MG63 (cell line): ENCODE data around the gene TTC23. TPM values are rescaled to one million over a fixed set of nuclear protein-coding genes. Genes with fewer than 3 reads are reported as not detected.

Experiments used
- DNase-seq: peaks from one replicate; pipeline ENCODE4 v3.0.0-alpha.2; 2020
- H3K27me3 ChIP-seq: fragments of 250-450 bp; sonication (Bioruptor Pico); 2 replicates; pipeline ENCODE4 v1.5.1; 2020; ENCODE audit warnings: mild to moderate bottlenecking, moderate library complexity
- H3K36me3 ChIP-seq: fragments of 250-450 bp; sonication (Bioruptor Pico); 2 replicates; pipeline ENCODE4 v1.5.1; 2020; ENCODE audit warnings: mild to moderate bottlenecking, moderate library complexity
- H3K4me3 ChIP-seq: fragments of 250-450 bp; sonication (Bioruptor Pico); 2 replicates; pipeline ENCODE4 v1.5.1; 2020; ENCODE audit warnings: mild to moderate bottlenecking, moderate library complexity
- H3K9me3 ChIP-seq: fragments of 250-450 bp; sonication (Bioruptor Pico); 2 replicates; pipeline ENCODE4 v1.5.1; 2020; ENCODE audit warnings: mild to moderate bottlenecking, moderate library complexity
- total RNA-seq: library from RNA; depleted of rRNA; stranded (reverse); fragments of >200 nt; shearing (Covaris generic); gene quantifications from 2 replicates; pipeline ENCODE4 v1.2.3, GENCODE V29; 2014; ENCODE audit warnings: low replicate concordance; rRNA removed

TTC23 gene
- 6.7 and 12.2 TPM in 2 replicates for total RNA-seq

DNA sequence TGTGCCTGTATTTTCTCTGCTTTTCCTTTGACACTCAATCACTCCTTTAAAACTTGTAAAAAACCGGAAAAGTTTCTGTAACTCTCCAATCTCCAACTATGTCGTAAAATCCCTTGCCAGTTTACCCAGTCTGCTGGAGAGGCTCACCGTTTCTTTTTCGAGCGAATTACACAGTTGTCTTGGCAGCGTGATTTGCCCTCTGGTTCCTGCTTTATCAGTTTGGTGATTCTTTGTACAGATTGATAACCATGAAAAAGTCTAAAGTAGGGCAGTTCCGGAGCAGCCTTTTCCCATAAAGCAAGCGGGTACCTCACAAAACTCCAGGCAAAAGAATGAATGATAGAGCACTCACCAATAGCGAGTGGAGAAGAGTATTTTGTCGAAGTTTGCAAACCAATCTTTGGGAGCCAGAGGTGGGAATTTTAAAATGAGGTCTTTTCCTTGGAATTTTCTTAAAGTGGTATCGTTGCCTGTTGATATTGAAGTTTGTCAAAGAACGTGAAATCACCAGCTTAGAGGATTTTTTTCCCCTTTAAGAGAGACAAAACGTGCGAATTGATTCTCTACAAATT is at the start of gene TTC23:
Gene TTC23 (minus strand): TSS at position 312 of the 572 bp plus-strand sequence. CDS start 20,869 bp downstream, outside the sequence.
- H3K27me3 ChIP-seq, result no peaks in the 10 kb centered on the region
- no peaks in the 10 kb centered on the region for H3K36me3 ChIP-seq
- peak; percentile 38 for DNase-seq
- no peaks in the 10 kb centered on the region for H3K9me3 ChIP-seq
- peak within 1 kb of the TSS; percentile 66 for H3K4me3 ChIP-seq

GRCh38 chr15:99296386-99296785 is 47.0 kb upstream of the TTC23 start:
- H3K4me3 ChIP-seq, result no peak overlapping the region
- DNase-seq, result no peak
- H3K27me3 ChIP-seq, result no peaks in the 10 kb centered on the region
- H3K9me3 ChIP-seq, result peaks cover 23% of the 10 kb centered on the region
- peaks cover 12% of the 10 kb centered on the region for H3K36me3 ChIP-seq

GRCh38 chr15:99295840-99296239 is 46.5 kb upstream of the TTC23 start:
- DNase-seq, result no peak
- H3K36me3 ChIP-seq, result peaks cover 12% of the 10 kb centered on the region
- no peak overlapping the region for H3K4me3 ChIP-seq
- peaks cover 23% of the 10 kb centered on the region for H3K9me3 ChIP-seq
- no peaks in the 10 kb centered on the region for H3K27me3 ChIP-seq

GRCh38 chr15:99291643-99292042 is 42.3 kb upstream of the TTC23 start:
- H3K9me3 ChIP-seq, result peaks cover 23% of the 10 kb centered on the region
- DNase-seq, result no peak
- H3K4me3 ChIP-seq, result no peak overlapping the region
- no peaks in the 10 kb centered on the region for H3K27me3 ChIP-seq
- H3K36me3 ChIP-seq, result peaks cover 12% of the 10 kb centered on the region

- no peak for DNase-seq
- Histone ChIP-seq H3K36me3 (no peaks in the 10 kb centered on the region), H3K4me3 (no peak overlapping the region), H3K27me3 (no peaks in the 10 kb centered on the region), H3K9me3 (no peaks in the 10 kb centered on the region)
These were observed 34.3 kb upstream of the TTC23 start for GRCh38 chr15:99283717-99284116.

DNA sequence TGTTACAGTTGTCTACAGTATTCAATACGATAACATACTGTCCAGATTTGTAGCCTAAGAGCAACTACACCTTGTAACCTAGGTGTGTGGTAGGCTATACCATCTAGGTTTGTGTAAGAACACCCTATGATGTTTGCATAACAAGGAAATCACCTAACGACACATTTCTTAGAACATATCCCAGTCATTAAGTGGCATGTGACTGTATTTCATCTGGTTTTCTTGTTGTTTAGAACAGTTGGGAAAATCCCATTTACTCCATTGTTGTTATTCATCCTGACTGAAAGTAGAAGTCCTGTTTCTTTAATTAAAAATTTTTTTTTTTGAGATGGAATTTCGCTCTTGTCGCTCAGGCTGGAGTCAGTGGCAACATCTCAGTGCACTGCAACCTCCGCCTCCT is 33.2 kb upstream of the TTC23 start:
- H3K9me3 ChIP-seq, result no peaks in the 10 kb centered on the region
- H3K27me3 ChIP-seq, result no peaks in the 10 kb centered on the region
- H3K4me3 ChIP-seq, result no peak overlapping the region
- H3K36me3 ChIP-seq, result no peaks in the 10 kb centered on the region
- DNase-seq, result no peak

DNA sequence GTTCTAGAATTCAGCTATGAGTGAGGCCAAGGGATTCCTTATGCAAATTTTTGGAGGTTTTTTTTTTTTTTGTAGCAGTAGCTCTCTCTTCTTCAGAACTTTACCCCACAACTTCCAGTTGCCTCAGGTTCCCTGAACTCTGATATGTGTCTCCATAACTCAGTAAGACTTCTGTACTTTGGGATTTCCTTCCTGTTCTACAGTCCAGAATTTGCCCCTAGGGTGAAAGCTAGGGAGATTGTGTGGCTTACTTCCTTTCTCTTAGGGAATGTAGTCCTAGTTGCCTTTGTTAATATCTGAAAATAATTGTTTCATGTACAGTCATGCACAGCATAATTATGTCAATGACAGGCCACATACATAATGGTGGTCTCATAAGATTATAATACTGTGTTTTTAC is 32.7 kb upstream of the TTC23 start:
- Histone ChIP-seq H3K36me3 (no peaks in the 10 kb centered on the region), H3K4me3 (no peak overlapping the region), H3K27me3 (no peaks in the 10 kb centered on the region), H3K9me3 (no peaks in the 10 kb centered on the region)
- DNase-seq, result no peak

GRCh38 chr15:99279827-99280226 is 30.4 kb upstream of the TTC23 start:
- DNase-seq, result no peak

GRCh38 chr15:99279290-99279689 is 29.9 kb upstream of the TTC23 start:
- H3K36me3 ChIP-seq, result no peaks in the 10 kb centered on the region
- H3K4me3 ChIP-seq, result no peak overlapping the region
- DNase-seq, result no peak
- no peaks in the 10 kb centered on the region for H3K27me3 ChIP-seq
- no peaks in the 10 kb centered on the region for H3K9me3 ChIP-seq

More at GRCh38 chr15:99279827-99280226, 30.4 kb upstream of the TTC23 start:
- H3K4me3 ChIP-seq, result no peak overlapping the region
- no peaks in the 10 kb centered on the region for H3K9me3 ChIP-seq
- H3K36me3 ChIP-seq, result no peaks in the 10 kb centered on the region
- H3K27me3 ChIP-seq, result no peaks in the 10 kb centered on the region

- no peak for DNase-seq
- H3K27me3 ChIP-seq, result no peaks in the 10 kb centered on the region
- no peaks in the 10 kb centered on the region for H3K36me3 ChIP-seq
- H3K9me3 ChIP-seq, result no peaks in the 10 kb centered on the region
- no peak overlapping the region for H3K4me3 ChIP-seq
These were observed 26.2 kb upstream of the TTC23 start for GRCh38 chr15:99275525-99276128.

- no peak for DNase-seq
- H3K9me3 ChIP-seq, result no peaks in the 10 kb centered on the region
- no peaks in the 10 kb centered on the region for H3K36me3 ChIP-seq
- H3K4me3 ChIP-seq, result no peak overlapping the region
- H3K27me3 ChIP-seq, result no peaks in the 10 kb centered on the region
These were observed 25.7 kb upstream of the TTC23 start for GRCh38 chr15:99275061-99275460.

DNA sequence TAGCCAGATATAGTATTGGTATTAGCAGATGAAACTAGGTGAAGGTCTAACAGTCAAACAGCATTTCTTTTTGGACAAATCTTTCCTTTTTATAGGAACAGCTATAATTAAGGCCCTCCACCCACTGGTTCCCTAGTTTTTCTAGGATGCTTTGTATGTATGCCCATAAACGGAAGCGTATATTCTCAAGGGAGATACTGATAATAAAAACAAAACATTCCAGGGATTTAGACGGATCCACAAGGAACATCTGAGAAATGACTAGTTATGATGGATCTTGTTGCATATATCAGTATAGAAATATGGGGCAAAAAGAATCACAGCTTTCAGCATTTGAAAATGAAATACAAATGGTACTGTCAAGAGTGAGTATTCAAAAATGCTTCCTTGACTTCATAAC is 24.4 kb upstream of the TTC23 start:
- no peaks in the 10 kb centered on the region for H3K27me3 ChIP-seq

GRCh38 chr15:99268431-99268830 is 19.1 kb upstream of the TTC23 start:
- H3K4me3 ChIP-seq, result no peak overlapping the region
- no peaks in the 10 kb centered on the region for H3K9me3 ChIP-seq
- no peaks in the 10 kb centered on the region; the same call in 1 of the 2 replicates for H3K27me3 ChIP-seq
- no peaks in the 10 kb centered on the region for H3K36me3 ChIP-seq
- DNase-seq, result no peak

More for the DNA sequence above, 24.4 kb upstream of the TTC23 start:
- no peaks in the 10 kb centered on the region for H3K9me3 ChIP-seq
- no peaks in the 10 kb centered on the region for H3K36me3 ChIP-seq
- no peak overlapping the region for H3K4me3 ChIP-seq
- no peak for DNase-seq

GRCh38 chr15:99267957-99268356 is 18.6 kb upstream of the TTC23 start:
- Histone ChIP-seq H3K36me3 (no peaks in the 10 kb centered on the region), H3K4me3 (no peak overlapping the region), H3K27me3 (no peaks in the 10 kb centered on the region; the same call in 1 of the 2 replicates), H3K9me3 (no peaks in the 10 kb centered on the region)
- no peak for DNase-seq

GRCh38 chr15:99265541-99266070 is 16.2 kb upstream of the TTC23 start:
- no peaks in the 10 kb centered on the region for H3K36me3 ChIP-seq
- no peak for DNase-seq

GRCh38 chr15:99264125-99264524 is 14.7 kb upstream of the TTC23 start:
- Histone ChIP-seq H3K27me3 (no peaks in the 10 kb centered on the region; the same call in 1 of the 2 replicates), H3K36me3 (no peaks in the 10 kb centered on the region), H3K9me3 (no peaks in the 10 kb centered on the region), H3K4me3 (no peak overlapping the region)
- no peak for DNase-seq

More at GRCh38 chr15:99265541-99266070, 16.2 kb upstream of the TTC23 start:
- H3K9me3 ChIP-seq, result no peaks in the 10 kb centered on the region
- H3K27me3 ChIP-seq, result no peaks in the 10 kb centered on the region; the same call in 1 of the 2 replicates
- H3K4me3 ChIP-seq, result no peak overlapping the region

DNA sequence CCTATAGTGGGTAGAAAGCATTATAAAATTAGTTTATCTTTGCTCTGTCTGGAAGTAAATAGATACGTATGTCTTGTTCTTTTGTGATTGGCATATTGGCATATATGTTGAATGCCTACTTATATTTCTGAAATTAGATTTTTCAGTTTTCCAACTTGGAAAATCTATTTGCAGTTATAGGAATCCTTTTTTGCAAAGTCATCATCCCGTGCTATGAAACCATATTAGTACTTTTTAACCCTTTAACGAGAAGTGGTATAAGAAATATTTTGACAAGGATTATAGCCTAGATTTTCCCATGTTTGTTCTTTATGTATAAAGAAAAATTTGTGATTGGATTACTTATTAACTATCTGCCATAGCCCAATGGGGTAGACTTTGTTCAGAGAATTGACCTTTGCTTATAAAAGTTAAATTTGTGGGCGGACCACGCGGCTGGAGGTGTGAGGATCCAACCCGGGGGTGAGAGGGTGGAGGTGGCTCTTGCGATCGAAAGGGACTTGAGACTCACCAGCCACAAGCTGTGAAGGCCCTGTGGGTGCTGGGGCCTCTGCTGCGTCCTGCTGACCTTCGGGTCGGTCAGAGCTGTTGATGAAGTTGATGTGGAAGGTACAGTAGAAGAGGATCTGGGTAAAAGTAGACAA is 7.8 kb upstream of the TTC23 start:
- Histone ChIP-seq H3K27me3 (no peaks in the 10 kb centered on the region), H3K9me3 (no peaks in the 10 kb centered on the region), H3K4me3 (no peak overlapping the region), H3K36me3 (no peaks in the 10 kb centered on the region)
- DNase-seq, result no peak
